Anterior cingulate cortex (tissue), 58 donors: Measurements from ENCODE around the gene CLEC5A.
"Not testable (repeated sequence)": the region's sequence is repeated elsewhere in the genome, so short reads cannot be mapped to it uniquely, and the experiment has no call there.

Source experiments
- DNase-seq, 58 donors: peaks; one replicate each; lab custom pipeline; 2025; lab: John Stamatoyannopoulos, UW

Gene CLEC5A

GRCh38 chr7:141946796-141947195, at the start of gene CLEC5A:
TSS of gene CLEC5A (minus strand) at chr7:141946974. CDS start at chr7:141946292, 682 bp downstream.
- no peak for DNase-seq

- no peak for DNase-seq
Observed at GRCh38 chr7:141993354-141993753, 46.6 kb upstream of the CLEC5A start.

GRCh38 chr7:141992688-141993087, 45.9 kb upstream of the CLEC5A start:
- DNase-seq = no peak

- no peak for DNase-seq
Observed at GRCh38 chr7:141992156-141992555, 45.4 kb upstream of the CLEC5A start.

GRCh38 chr7:141991140-141991539, 44.4 kb upstream of the CLEC5A start:
- DNase-seq = no peak

- DNase-seq = no peak
Observed at GRCh38 chr7:141990011-141990725, 43.4 kb upstream of the CLEC5A start.

GRCh38 chr7:141987803-141988202, 41.0 kb upstream of the CLEC5A start:
- not testable (repeated sequence) for DNase-seq

- DNase-seq = no peak
Observed at GRCh38 chr7:141986923-141987322, 40.1 kb upstream of the CLEC5A start.

- DNase-seq = not testable (repeated sequence)
Observed at GRCh38 chr7:141985926-141986325, 39.2 kb upstream of the CLEC5A start.

GRCh38 chr7:141979568-141979967, 32.8 kb upstream of the CLEC5A start:
- DNase-seq = no peak

GRCh38 chr7:141978351-141978750, 31.6 kb upstream of the CLEC5A start:
- no peak for DNase-seq

GRCh38 chr7:141976524-141977245, 29.9 kb upstream of the CLEC5A start:
- no peak for DNase-seq

GRCh38 chr7:141975806-141976523, 29.2 kb upstream of the CLEC5A start:
- DNase-seq = peak in 54 of 58 donors; percentile 4 to 76 (median 36)

GRCh38 chr7:141974831-141975230, 28.1 kb upstream of the CLEC5A start:
- no peak for DNase-seq

GRCh38 chr7:141973673-141974072, 26.9 kb upstream of the CLEC5A start, which contains the start of gene TAS2R38:
TSS of gene TAS2R38 (minus strand) at chr7:141973773. CDS start at chr7:141973689, 84 bp downstream.
- DNase-seq = no peak

- DNase-seq = no peak
Observed at GRCh38 chr7:141960687-141961422, 14.1 kb upstream of the CLEC5A start.

- DNase-seq = no peak
Observed at GRCh38 chr7:141956084-141956483, 9.3 kb upstream of the CLEC5A start.

GRCh38 chr7:141954334-141954733, 7.6 kb upstream of the CLEC5A start:
- no peak for DNase-seq

- DNase-seq = no peak
Observed at GRCh38 chr7:141952461-141952860, 5.7 kb upstream of the CLEC5A start.

GRCh38 chr7:141950806-141951205, 4.0 kb upstream of the CLEC5A start:
- no peak for DNase-seq
